Hematopoietic multipotent progenitor cell treated with erythropoietin and hydrocortisone succinate and interleukin-3 and kit ligand, for 15 days (in vitro differentiated cells): ENCODE data around the gene FAM20C.
"Not testable (repeated sequence)": the region's sequence is repeated elsewhere in the genome, so short reads cannot be mapped to it uniquely, and the experiment has no call there.

ENCODE experiments used
- DNase-seq: peaks from one replicate; pipeline ENCODE4 v3.0.0-alpha.2; 2015; ENCODE audit warnings: low spot score

FAM20C gene

GRCh38 chr7:174716-175115 lies 17.7 kb upstream of the FAM20C start:
- DNase-seq, result no peak

GRCh38 chr7:175955-176354 lies 16.4 kb upstream of the FAM20C start:
- no peak for DNase-seq

- no peak for DNase-seq
These were observed 16.0 kb upstream of the FAM20C start for GRCh38 chr7:176381-176780.

GRCh38 chr7:176786-177459 lies 15.4 kb upstream of the FAM20C start:
- DNase-seq, result no peak

DNA sequence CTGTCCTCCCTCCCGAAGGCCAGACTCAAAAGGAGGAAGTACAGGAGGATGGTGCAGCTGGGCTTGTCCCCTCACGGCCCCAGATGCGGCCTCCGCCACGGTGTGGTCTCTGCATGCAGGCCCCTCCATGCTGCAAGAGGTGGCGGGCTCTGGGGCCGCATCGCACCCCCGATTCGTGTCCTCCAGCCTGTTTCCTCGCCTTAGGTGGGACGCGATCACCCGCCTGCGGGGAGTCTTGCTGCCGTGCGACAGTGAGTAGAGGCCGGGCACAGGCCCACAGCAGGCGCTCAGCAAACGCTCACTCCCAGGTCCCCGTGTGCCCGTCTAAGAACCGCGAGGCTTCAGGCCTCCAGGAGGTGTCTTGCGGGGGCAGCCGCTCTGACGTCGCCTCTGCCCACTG lies 13.9 kb upstream of the FAM20C start:
- DNase-seq, result no peak

DNA sequence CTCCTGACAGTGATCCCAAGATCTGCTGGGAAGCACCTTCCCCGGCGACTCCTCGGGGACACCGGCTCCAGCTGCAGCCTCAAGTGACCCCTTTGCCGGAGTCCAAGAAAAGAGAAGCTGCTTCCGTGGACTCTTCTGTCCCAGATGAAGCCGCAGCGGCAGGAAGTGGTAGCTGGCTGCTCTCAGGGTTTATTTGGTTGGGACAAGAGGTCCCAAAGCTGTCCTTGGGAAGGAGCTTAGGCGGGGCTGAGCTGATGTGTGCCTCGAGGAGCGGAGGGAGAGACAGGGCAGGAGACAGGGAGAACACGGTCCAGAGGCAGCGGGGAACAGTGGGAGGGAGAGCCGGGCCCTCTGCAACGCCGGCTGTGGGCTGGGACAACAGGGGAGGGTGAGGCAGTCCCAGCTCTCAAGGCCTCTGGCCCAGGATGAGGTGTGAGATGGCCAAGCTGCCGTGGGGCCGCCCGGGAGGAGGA lies 13.1 kb upstream of the FAM20C start:
- no peak for DNase-seq

DNA sequence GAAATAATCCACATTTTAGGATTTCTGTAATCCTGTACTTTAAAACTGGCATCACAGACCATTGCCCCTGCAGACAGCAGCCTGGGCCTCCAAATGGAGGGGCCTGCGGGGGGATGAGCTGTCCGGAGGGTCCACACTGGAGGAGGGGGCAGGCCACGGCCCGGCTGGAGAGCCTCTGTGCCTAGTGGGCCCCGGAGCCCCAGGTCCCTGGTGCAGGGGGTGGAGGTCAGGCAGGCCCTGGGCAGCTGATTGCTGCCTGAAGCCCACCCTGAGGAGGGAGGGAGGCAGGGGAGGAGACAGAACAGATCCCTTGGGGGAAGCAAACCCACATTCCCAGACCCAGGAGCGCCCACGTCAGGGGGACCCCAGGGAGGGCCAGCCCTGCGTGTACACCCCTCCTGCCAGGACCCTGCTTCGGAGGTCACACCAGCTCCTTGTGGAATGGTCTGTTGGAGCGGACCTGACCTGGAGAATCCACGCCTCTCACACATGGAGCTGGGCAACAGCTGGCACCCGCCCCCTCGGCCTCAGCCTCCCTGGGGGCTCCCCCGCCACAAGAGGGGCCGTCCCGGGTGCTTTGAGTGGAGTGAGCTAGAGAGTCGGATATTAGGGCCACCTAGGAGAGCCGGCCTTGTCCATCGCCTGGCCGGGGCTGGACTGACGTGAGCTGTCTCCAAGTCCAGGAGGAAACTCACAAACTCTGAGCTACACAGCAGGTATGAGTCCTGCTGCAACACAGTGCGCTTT lies 12.2 kb upstream of the FAM20C start:
- no peak for DNase-seq

GRCh38 chr7:181738-182137 lies 10.6 kb upstream of the FAM20C start:
- DNase-seq, result no peak

- not testable (repeated sequence) for DNase-seq
These were observed 9.9 kb upstream of the FAM20C start for GRCh38 chr7:182502-182901.

- no peak for DNase-seq
These were observed 8.7 kb upstream of the FAM20C start for GRCh38 chr7:183496-184292.

GRCh38 chr7:184294-185264 lies 7.8 kb upstream of the FAM20C start:
- no peak for DNase-seq

- no peak for DNase-seq
These were observed 5.8 kb upstream of the FAM20C start for GRCh38 chr7:186516-187113.

DNA sequence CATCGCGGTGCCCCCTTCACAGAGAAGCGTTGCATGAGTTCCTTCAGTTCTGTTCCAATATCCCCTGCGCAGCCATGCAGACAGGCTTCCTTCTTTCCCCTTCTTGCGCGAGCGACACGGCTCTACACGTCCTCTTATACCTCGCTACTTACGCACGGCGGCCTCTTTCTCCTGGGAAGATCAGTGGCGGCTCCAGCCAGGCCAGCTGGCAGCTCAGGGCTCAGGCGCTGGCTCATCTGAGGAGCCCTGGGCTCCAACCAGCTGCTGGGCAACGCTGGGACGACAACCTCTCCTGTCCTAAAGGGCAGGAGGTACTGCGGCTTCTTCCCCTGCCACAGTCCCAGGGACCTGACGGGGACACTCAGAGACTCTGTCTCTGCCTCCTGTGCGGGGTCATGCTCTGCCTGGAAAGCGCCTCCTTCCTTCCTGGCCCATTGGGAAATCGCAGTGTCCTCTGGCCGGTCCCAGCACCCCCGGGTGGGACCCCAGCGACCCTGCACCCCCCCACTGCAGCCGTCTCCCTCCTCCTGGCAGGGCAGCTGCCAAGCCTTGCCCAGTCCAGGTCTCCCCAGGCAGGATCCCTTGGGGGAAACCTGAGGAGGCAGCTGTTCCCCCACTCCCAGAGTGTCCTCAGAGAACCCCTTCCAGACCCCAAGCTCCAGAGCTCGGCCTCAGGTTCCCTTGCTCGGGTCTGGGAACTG lies 5.0 kb upstream of the FAM20C start:
- no peak for DNase-seq

DNA sequence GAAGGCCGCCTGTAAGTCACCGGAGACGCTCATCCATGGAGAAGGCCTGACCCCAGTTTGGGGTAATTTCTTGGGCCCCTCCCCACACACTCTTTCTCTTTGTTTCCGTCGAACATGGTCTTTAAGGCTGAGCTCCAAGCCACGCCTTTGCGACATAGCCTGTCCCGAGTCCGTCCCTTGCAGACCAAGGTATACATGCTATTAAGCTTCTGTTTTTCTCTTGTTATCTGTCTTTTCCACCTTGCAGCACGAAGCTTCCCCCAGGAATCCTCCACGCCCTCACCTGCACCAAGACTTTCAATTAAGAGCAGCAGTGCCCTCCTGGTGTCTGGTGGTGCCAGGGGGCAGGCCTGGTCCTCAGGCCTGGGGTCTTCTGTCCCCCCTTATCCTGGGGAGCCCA lies 4.2 kb upstream of the FAM20C start:
- no peak for DNase-seq

- DNase-seq, result no peak
These were observed 3.5 kb upstream of the FAM20C start for GRCh38 chr7:188727-189500.

DNA sequence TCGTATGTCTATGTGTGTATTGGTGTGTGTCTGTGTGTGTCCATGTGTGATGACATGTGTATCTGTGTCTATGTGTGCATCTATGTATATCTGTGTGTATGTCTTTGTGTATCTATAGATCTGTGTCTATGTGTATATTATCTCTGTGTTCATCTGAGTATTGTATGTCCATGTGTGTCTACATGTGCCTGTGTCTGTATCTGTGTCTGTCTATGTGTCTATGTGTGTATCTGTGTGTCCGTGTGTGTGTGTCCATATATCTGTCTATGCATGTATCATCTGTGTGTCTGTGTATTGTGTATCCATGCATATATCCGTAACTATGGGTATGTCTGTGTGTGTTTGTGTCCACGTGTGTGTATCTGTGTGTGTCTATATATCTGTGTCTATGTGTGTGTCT lies 2.7 kb upstream of the FAM20C start:
- DNase-seq, result no peak

DNA sequence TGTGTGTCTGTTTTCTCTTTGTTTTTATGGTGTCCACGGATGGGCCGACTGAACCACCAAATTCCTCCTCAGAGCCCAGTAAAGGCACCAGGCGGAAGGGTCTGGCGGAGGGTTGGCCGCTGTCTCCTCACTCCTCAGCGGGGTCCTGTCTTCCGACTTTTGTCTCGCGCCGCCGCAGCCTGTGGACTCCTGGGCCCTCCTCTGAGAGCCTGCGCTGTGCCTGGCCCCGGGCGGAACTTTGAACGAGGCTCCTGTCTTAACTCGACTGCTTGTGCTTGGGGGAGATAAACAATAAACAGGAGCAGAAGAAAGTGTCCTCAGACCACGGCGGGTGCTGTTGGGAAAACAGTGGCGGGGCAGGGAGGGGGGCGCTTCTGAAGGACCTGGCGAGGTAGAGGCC lies 2.2 kb upstream of the FAM20C start:
- DNase-seq, result no peak

GRCh38 chr7:191105-191980 lies 1.0 kb upstream of the FAM20C start:
- no peak for DNase-seq
